Panc1 (cell line): Measurements from ENCODE around the gene ANKRD55.

Source experiments
- CTCF ChIP-seq: fragments of 450-650 bp; IDR thresholded peaks from 2 replicates; pipeline ENCODE4 v1.5.1; 2017; ENCODE audit warnings: mild to moderate bottlenecking
- POLR2AphosphoS5 ChIP-seq: IDR thresholded peaks from 2 replicates; pipeline ENCODE4 v1.6.1; 2012; ENCODE audit warnings: mild to moderate bottlenecking, low read depth, low read length, moderate library complexity
- REST ChIP-seq, 2 experiments: IDR thresholded peaks; 2 replicates each; pipeline ENCODE4 v1.6.1; 2011 to 2012; ENCODE audit warnings: low read depth in 2 of 2, control low read depth in 1 of 2, low read length in 1 of 2, mild to moderate bottlenecking in 1 of 2, moderate library complexity in 1 of 2; ENCODE audit not compliant: insufficient read depth in 1 of 2
- SIN3A ChIP-seq: IDR thresholded peaks from 2 replicates; pipeline ENCODE4 v1.6.1; 2012; ENCODE audit warnings: low read depth, mild to moderate bottlenecking, low read length, moderate library complexity, borderline replicate concordance; ENCODE audit not compliant: insufficient read depth
- TCF7L2 ChIP-seq: IDR thresholded peaks from 2 replicates; pipeline ENCODE4 v1.6.1; 2011; ENCODE audit warnings: mild to moderate bottlenecking, low read depth, low read length, inconsistent platforms

- TF ChIP-seq SIN3A (no peak), CTCF (no peak), POLR2AphosphoS5 (no peak), REST (IDR thresholded peaks at IDR 0.05; ENCODE audit: insufficient read depth in 1 of 2, low read depth in 2 of 2, low read length in 1 of 2) (no peak), TCF7L2 (no peak)
Observed at GRCh38 chr5:56279291-56279690, 46.2 kb upstream of the ANKRD55 start.
